Measurements from ENCODE around the gene PPM1L.

Gene PPM1L

DNA sequence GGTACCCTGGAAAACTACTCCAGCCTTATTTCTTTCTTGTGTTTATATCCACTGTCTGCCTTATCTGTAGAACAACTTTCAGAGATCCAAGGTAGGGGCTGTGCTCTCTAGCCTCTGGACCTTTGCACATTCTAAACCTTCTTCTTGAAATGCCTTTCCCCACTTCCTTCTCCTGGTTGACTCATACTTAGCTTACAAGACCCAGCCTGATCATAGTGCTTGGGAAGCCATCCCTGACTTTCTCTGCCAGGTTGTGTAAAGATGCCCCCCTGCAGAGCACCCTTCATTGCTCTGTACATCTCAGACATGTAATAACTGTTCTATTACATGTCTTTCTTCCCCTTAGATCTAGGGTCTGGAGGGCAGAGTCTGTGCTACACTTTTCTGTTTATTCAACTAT, 50.1 kb downstream of the PPM1L start:
- no peak for DNase-seq (ENCODE audit: low spot score)
- TF ChIP-seq, protein P1, sequence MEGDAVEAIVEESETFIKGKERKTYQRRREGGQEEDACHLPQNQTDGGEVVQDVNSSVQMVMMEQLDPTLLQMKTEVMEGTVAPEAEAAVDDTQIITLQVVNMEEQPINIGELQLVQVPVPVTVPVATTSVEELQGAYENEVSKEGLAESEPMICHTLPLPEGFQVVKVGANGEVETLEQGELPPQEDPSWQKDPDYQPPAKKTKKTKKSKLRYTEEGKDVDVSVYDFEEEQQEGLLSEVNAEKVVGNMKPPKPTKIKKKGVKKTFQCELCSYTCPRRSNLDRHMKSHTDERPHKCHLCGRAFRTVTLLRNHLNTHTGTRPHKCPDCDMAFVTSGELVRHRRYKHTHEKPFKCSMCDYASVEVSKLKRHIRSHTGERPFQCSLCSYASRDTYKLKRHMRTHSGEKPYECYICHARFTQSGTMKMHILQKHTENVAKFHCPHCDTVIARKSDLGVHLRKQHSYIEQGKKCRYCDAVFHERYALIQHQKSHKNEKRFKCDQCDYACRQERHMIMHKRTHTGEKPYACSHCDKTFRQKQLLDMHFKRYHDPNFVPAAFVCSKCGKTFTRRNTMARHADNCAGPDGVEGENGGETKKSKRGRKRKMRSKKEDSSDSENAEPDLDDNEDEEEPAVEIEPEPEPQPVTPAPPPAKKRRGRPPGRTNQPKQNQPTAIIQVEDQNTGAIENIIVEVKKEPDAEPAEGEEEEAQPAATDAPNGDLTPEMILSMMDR (IDR thresholded peaks at IDR 0.05; ENCODE audit: extremely low read depth, missing control alignments), result no peak

DNA sequence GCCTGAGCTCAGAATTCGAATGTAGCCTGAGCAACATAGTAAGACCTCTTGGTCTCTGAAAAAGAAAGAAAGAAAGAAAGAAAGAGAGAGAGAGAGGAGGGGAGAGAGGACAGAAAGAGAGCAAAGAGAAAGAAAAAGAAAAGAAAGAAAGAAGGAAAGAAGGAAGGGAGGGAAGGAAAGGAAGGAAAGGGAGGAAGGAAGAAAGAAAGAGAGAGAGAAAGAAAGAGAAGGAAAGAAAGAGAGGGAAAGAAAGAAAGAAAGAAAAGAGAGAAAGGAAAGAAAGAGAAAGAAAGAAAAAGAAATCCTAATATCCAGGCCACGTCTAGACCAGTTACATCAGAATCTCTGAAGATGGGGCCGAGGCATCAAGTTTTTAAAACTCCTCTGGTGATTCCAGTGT, 50.7 kb downstream of the PPM1L start:
- TF ChIP-seq, protein P1 (IDR thresholded peaks at IDR 0.05; ENCODE audit: extremely low read depth, missing control alignments), result no peak
- no peak for DNase-seq (ENCODE audit: low spot score)

DNA sequence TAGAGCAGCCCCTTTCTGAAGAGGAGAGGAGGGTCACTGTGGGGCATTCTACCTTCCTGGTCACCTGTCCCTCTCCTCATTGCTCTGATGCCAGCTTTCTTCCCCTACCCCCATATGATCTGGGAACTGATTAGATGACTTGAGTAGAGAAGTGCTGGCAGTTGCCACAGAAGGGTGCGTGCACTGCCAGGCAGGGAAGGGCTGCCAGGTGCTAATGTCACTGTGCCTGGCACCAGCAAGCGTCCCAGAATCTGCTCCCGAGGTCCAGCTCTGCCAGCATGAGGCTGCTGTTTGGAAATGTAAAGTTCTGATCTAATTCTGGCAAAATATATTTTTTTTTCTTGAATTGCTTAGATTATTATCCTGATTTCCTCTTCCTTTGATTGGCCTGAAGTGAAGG, 52.8 kb downstream of the PPM1L start:
- no peak for DNase-seq (ENCODE audit: low spot score)
- TF ChIP-seq, protein P1 (IDR thresholded peaks at IDR 0.05; ENCODE audit: extremely low read depth, missing control alignments), result no peak

DNA sequence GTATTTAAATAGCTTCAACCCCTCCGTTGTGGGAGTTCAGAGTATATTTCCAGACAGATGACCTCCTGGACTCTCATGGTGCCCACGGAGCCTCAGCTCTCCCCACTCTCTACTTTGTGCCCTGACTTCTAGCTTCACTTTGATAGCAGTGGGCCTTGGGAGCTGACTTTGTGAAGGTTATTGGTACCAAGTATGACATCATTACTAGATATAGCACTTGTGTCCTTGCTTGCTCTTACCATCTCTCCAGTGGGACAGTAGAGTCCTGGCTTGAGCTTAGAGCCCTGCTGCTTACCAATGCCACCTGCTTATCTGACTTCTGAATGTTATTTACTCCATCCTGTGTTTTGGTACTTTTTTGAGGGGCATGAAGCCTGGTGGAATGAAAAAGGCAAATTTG, 53.4 kb downstream of the PPM1L start:
- TF ChIP-seq, protein P1 (IDR thresholded peaks at IDR 0.05; ENCODE audit: extremely low read depth, missing control alignments), result no peak
- DNase-seq (ENCODE audit: low spot score), result no peak

DNA sequence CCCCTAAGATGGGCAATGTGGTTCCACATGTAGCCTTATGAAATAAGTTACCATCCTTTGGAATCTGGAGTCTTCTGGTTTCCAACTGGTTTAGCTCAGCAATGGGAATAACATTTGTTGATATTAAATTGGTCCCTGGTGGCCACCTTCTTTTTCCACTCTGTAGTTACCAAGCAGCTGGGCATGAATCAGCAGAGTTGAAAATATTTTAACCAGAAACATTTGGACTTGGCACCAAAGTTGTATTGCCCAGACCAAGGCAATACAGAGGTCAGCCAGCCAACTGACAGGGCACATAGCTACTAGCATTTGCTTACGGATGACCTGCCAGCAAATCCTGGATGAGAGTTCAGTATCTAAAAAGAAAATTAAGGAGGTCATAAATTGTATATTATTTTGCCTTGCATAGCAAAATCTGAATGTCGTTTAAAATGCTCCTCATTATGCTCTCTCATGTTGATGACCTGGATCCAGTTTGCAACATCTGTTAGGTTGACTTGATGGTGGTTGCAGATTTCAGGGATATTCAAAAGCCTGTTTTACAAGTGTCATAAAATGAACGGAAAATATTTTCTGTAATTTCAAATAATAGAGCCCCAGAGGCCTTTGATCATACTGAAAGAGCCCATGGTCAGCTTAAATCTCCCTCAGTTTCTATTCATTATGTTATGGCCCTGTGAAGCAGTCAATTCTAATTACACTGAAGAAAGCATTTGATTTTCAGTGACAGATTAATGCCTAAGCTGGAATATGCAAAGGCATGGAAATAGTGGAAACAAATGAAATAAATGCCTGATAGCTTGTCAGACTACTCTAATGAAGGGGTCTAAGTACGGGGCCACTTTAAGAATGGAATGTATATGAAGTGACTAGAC, 54.6 kb downstream of the PPM1L start:
- TF ChIP-seq, protein P1 (IDR thresholded peaks at IDR 0.05; ENCODE audit: extremely low read depth, missing control alignments), result no peak
- no peak for DNase-seq (ENCODE audit: low spot score)

DNA sequence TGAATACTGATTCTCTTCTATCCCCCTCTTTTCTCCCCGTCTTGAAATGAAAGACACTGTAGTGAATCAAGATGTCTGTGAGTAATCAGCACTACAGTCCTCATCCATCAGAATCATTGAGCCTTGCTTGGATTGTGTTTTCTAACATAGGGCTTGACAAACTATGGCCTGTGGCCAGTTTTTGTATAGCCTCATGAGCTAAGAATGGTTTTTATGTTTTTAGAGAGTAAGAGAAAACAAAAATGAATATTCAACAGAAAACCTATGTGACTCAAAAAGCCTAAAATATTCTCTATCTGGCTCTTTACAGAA, 55.2 kb downstream of the PPM1L start:
- DNase-seq (ENCODE audit: low spot score), result no peak
- TF ChIP-seq, protein P1 (IDR thresholded peaks at IDR 0.05; ENCODE audit: extremely low read depth, missing control alignments), result no peak

DNA sequence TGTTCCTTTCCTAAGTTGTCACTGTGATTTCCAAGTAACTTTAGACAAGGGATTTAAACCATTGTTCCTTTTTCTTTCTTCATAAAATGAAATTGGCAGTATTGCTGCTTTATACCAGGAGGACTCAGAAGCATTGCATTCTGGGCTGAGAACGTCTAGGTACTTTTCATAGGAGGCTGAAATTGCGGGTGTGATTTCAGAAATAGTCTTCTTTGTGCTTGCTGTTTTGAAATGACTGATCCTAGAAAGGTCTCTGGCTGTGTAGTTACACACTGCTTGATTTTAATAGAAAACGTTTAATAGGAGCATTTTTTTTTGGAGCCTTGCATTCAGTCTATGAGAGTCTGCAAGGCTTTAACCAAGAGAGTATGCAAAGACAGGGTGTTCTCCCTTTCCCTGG, 56.3 kb downstream of the PPM1L start:
- TF ChIP-seq, protein P1 (IDR thresholded peaks at IDR 0.05; ENCODE audit: extremely low read depth, missing control alignments), result no peak
- peak; percentile 13 for DNase-seq (ENCODE audit: low spot score)
